ENCODE results near the gene ZNF460. TPM values are rescaled to one million over a fixed set of nuclear protein-coding genes. Genes with fewer than 3 reads are reported as not detected.

Gene ZNF460
- total RNA-seq, 1 experiment from 2014 or later: 62.9 TPM

GRCh38 chr19:57280165-57280961 is at the start of gene ZNF460 (continued):
- TF ChIP-seq ERG (CRISPR knock-in tag; IDR thresholded peaks at IDR 0.05): no peak
- TF ChIP-seq USF1 (CRISPR knock-in tag; IDR thresholded peaks at IDR 0.05): no peak
- no peak for TF ChIP-seq ATF3 (CRISPR knock-in tag; conservative IDR thresholded peaks at IDR 0.05)
- no peak for TF ChIP-seq OVOL2 (CRISPR knock-in tag; IDR thresholded peaks at IDR 0.05; ENCODE audit: borderline replicate concordance)
- no peak for TF ChIP-seq ZNF121 (CRISPR knock-in tag; IDR thresholded peaks at IDR 0.05)
- peak; percentile 12; the same call in 1 of the 2 replicates for TF ChIP-seq ESRRA (CRISPR knock-in tag; IDR thresholded peaks at IDR 0.05; ENCODE audit: borderline replicate concordance)
- TF ChIP-seq, protein P1, sequence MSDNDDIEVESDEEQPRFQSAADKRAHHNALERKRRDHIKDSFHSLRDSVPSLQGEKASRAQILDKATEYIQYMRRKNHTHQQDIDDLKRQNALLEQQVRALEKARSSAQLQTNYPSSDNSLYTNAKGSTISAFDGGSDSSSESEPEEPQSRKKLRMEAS (CRISPR knock-in tag; IDR thresholded peaks at IDR 0.05): peak; percentile 10; the same call in 1 of the 2 replicates
- TF ChIP-seq, protein P2, sequence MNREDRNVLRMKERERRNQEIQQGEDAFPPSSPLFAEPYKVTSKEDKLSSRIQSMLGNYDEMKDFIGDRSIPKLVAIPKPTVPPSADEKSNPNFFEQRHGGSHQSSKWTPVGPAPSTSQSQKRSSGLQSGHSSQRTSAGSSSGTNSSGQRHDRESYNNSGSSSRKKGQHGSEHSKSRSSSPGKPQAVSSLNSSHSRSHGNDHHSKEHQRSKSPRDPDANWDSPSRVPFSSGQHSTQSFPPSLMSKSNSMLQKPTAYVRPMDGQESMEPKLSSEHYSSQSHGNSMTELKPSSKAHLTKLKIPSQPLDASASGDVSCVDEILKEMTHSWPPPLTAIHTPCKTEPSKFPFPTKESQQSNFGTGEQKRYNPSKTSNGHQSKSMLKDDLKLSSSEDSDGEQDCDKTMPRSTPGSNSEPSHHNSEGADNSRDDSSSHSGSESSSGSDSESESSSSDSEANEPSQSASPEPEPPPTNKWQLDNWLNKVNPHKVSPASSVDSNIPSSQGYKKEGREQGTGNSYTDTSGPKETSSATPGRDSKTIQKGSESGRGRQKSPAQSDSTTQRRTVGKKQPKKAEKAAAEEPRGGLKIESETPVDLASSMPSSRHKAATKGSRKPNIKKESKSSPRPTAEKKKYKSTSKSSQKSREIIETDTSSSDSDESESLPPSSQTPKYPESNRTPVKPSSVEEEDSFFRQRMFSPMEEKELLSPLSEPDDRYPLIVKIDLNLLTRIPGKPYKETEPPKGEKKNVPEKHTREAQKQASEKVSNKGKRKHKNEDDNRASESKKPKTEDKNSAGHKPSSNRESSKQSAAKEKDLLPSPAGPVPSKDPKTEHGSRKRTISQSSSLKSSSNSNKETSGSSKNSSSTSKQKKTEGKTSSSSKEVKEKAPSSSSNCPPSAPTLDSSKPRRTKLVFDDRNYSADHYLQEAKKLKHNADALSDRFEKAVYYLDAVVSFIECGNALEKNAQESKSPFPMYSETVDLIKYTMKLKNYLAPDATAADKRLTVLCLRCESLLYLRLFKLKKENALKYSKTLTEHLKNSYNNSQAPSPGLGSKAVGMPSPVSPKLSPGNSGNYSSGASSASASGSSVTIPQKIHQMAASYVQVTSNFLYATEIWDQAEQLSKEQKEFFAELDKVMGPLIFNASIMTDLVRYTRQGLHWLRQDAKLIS (CRISPR knock-in tag; IDR thresholded peaks at IDR 0.05; ENCODE audit: borderline replicate concordance): no peak
- TF ChIP-seq FOXJ3 (CRISPR knock-in tag; IDR thresholded peaks at IDR 0.05; ENCODE audit: borderline replicate concordance): no peak
- TF ChIP-seq HMGXB4 (CRISPR knock-in tag; IDR thresholded peaks at IDR 0.05): peak; percentile 60; the same call in 1 of the 2 replicates
- no peak for TF ChIP-seq ZNF232 (CRISPR knock-in tag; IDR thresholded peaks at IDR 0.05)
- TF ChIP-seq HMGA2 (CRISPR knock-in tag; IDR thresholded peaks at IDR 0.05): no peak
- TF ChIP-seq ZBTB21 (CRISPR knock-in tag; IDR thresholded peaks at IDR 0.05; ENCODE audit: borderline replicate concordance): no peak
- TF ChIP-seq, protein P3, sequence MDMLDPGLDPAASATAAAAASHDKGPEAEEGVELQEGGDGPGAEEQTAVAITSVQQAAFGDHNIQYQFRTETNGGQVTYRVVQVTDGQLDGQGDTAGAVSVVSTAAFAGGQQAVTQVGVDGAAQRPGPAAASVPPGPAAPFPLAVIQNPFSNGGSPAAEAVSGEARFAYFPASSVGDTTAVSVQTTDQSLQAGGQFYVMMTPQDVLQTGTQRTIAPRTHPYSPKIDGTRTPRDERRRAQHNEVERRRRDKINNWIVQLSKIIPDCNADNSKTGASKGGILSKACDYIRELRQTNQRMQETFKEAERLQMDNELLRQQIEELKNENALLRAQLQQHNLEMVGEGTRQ (CRISPR knock-in tag; IDR thresholded peaks at IDR 0.05): no peak
- no peak for TF ChIP-seq ZNF138 (CRISPR knock-in tag; conservative IDR thresholded peaks at IDR 0.05)
- 0 out of 2 replicates have a peak, but pooled peaks have one; percentile 29 for TF ChIP-seq AR (CRISPR knock-in tag; IDR thresholded peaks at IDR 0.05)
- no peak for TF ChIP-seq EMX1 (CRISPR knock-in tag; IDR thresholded peaks at IDR 0.05)
- TF ChIP-seq FOXK1 (CRISPR knock-in tag; IDR thresholded peaks at IDR 0.05): peak; percentile 93; the same call in 1 of the 2 replicates
- TF ChIP-seq IRF2 (CRISPR knock-in tag; IDR thresholded peaks at IDR 0.05; ENCODE audit: borderline replicate concordance, low read depth): no peak
- TF ChIP-seq ZNF263 (CRISPR knock-in tag; IDR thresholded peaks at IDR 0.05; ENCODE audit: low read depth): 0 out of 2 replicates have a peak, but pooled peaks have one; percentile 22
- TF ChIP-seq CBFB (CRISPR knock-in tag; IDR thresholded peaks at IDR 0.05; ENCODE audit: low read depth): no peak
- TF ChIP-seq NFE2L1 (CRISPR knock-in tag; IDR thresholded peaks at IDR 0.05): no peak; the same call in 1 of the 2 replicates

Data from WTC11 (cell line).